Measurements from ENCODE around the gene ACAA1.

The ACAA1 gene

DNA sequence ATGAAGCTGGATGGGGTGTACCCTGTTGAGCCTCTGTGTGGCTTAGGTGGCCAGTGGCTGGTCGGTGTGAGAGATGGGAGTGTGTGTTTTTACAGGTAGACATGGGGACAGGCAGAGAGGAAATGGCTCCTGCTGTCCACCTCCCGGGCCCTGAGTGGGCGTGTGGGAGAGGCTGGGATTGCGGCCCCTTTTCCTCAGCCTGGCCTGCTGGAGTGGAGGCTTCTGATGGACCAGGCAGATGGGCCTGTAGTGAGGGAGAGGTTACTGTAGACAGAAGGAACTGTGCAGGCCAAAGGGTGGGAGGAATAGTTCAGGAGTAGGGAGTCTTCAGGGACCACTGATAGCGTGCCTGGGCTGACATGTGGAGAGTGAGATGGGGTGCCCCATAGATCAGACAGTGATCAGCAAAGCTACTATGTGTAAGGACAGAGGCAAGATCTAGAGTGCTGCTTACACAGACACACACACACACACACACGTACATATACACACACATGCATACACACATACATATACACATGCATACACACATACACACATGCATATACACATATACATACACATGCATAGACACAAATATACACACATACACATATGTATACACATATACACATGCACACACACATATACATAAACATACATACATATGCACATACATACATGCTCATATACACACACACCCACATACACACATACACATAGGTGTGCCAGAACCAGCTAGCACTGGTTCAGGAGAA lies 26.4 kb downstream of the ACAA1 start:
- TF ChIP-seq, protein P1, sequence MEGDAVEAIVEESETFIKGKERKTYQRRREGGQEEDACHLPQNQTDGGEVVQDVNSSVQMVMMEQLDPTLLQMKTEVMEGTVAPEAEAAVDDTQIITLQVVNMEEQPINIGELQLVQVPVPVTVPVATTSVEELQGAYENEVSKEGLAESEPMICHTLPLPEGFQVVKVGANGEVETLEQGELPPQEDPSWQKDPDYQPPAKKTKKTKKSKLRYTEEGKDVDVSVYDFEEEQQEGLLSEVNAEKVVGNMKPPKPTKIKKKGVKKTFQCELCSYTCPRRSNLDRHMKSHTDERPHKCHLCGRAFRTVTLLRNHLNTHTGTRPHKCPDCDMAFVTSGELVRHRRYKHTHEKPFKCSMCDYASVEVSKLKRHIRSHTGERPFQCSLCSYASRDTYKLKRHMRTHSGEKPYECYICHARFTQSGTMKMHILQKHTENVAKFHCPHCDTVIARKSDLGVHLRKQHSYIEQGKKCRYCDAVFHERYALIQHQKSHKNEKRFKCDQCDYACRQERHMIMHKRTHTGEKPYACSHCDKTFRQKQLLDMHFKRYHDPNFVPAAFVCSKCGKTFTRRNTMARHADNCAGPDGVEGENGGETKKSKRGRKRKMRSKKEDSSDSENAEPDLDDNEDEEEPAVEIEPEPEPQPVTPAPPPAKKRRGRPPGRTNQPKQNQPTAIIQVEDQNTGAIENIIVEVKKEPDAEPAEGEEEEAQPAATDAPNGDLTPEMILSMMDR (IDR thresholded peaks at IDR 0.05; ENCODE audit: control insufficient read depth, insufficient read depth, low read depth, low read length, missing control alignments): no peak
- DNase-seq (ENCODE audit: low read depth): no peak
- H3K4me3 ChIP-seq (ENCODE audit: control insufficient read depth, low read depth, low read length): no peak overlapping the region

GRCh38 chr3:38109580-38110313 lies 27.2 kb downstream of the ACAA1 start:
- no peak overlapping the region for H3K4me3 ChIP-seq (ENCODE audit: control insufficient read depth, low read depth, low read length)
- no peak for DNase-seq (ENCODE audit: low read depth)
- TF ChIP-seq, protein P1 (IDR thresholded peaks at IDR 0.05; ENCODE audit: control insufficient read depth, insufficient read depth, low read depth, low read length, missing control alignments): no peak

- no peak for DNase-seq (ENCODE audit: low read depth)
- TF ChIP-seq, protein P1 (IDR thresholded peaks at IDR 0.05; ENCODE audit: control insufficient read depth, insufficient read depth, low read depth, low read length, missing control alignments): no peak
- no peak overlapping the region for H3K4me3 ChIP-seq (ENCODE audit: control insufficient read depth, low read depth, low read length)
These were observed 28.0 kb downstream of the ACAA1 start for GRCh38 chr3:38108649-38109579.

DNA sequence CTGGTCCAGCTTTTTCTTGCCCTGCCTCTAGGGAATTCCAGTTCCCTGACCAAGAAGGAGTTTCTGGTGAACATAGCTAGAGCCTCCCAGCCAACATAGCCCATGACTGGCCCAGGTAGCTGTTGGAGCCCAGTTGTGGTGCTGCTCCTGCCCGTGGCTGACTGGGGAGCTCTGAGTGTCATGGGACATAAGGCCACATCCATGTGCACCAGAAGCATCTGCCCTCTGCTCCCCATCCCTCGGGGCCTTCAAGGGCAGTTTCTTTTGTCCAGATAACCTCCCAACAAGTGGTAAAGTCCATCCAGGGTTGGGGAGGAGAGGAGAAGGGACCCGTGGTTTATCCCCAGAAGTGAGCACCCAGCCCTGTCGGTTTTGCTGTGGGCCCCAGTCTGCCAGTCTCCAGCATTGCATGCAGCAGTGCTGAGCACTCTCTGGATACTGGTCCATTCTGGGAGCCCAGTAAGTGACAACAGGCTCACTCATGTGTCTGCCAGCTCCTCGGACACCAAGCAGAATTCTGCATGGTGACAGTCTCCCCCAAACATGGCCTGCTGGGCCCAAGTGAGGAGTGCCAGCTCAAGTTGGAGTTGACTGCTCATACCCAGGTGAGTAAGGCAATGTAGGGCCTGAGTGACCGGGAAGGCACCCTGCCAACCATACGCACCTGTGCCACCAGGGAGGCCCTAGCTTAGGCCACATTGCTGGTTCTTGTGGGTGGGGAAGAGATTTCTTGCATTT lies 28.8 kb downstream of the ACAA1 start:
- TF ChIP-seq, protein P1 (IDR thresholded peaks at IDR 0.05; ENCODE audit: control insufficient read depth, insufficient read depth, low read depth, low read length, missing control alignments): no peak
- DNase-seq (ENCODE audit: low read depth): no peak
- no peak overlapping the region for H3K4me3 ChIP-seq (ENCODE audit: control insufficient read depth, low read depth, low read length)

- TF ChIP-seq, protein P1 (IDR thresholded peaks at IDR 0.05; ENCODE audit: control insufficient read depth, insufficient read depth, low read depth, low read length, missing control alignments): no peak
- no peak for DNase-seq (ENCODE audit: low read depth)
These were observed 31.4 kb downstream of the ACAA1 start for GRCh38 chr3:38105525-38105924.

GRCh38 chr3:38102444-38102814 lies 34.5 kb downstream of the ACAA1 start:
- DNase-seq (ENCODE audit: low read depth): no peak
- TF ChIP-seq, protein P1 (IDR thresholded peaks at IDR 0.05; ENCODE audit: control insufficient read depth, insufficient read depth, low read depth, low read length, missing control alignments): no peak
- H3K4me3 ChIP-seq (ENCODE audit: control insufficient read depth, low read depth, low read length): no peak overlapping the region

More at GRCh38 chr3:38105525-38105924, 31.4 kb downstream of the ACAA1 start:
- H3K4me3 ChIP-seq (ENCODE audit: control insufficient read depth, low read depth, low read length): no peak overlapping the region

All from AG09309 (cell line).